ENCODE data around the gene LILRB4.

GRCh38 chr19:54620464-54620863, 42.3 kb upstream of the LILRB4 start:
- TF ChIP-seq CTCF (IDR thresholded peaks at IDR 0.05; ENCODE audit: insufficient read depth, low read depth, low read length) (no peak), EZH2 (IDR thresholded peaks at IDR 0.05; ENCODE audit: insufficient read depth, low read length) (no peak)

Measured in astrocyte (in vitro differentiated cells and primary cell).